OCI-LY7 (cell line): Measurements from ENCODE around the gene SPPL3. TPM values are rescaled to one million over a fixed set of nuclear protein-coding genes. Genes with fewer than 3 reads are reported as not detected.

Source experiments
- BruUV-seq: library from RNA; stranded (reverse); fragments of 400-500 nt; replicated peaks from 2 replicates; lab custom pipeline; 2021; lab: Mats Ljungman, UMichigan
- CTCF ChIA-PET: fragments of 300-600 bp; sonication (Branson Sonifier 250); formaldehyde crosslinking; loops from one replicate; lab custom pipeline; 2022; ENCODE audit warnings: antibody characterized with exemption; ENCODE audit not compliant: unreplicated experiment; lab: Charles Lee
- POLR2A ChIA-PET: fragments of 300-600 bp; sonication (Branson Sonifier 250); formaldehyde crosslinking; loops from one replicate; lab custom pipeline; 2022; ENCODE audit warnings: antibody characterized with exemption; lab: Charles Lee
- DNase-seq: peaks from one replicate; pipeline ENCODE4 v3.0.0-alpha.2; 2015; ENCODE audit warnings: low spot score
- H2AFZ ChIP-seq: fragments of 200-600 bp; sonication (generic), shearing (Covaris generic); 2 replicates; pipeline ENCODE4 v1.6.1; 2014; ENCODE audit warnings: mild to moderate bottlenecking, antibody characterized with exemption, low read length, moderate library complexity
- H3K27ac ChIP-seq: fragments of 200-600 bp; sonication (generic); 2 replicates; pipeline ENCODE4 v1.5.1; 2014; ENCODE audit warnings: mixed run types, low read depth, mild to moderate bottlenecking, moderate library complexity, low read length, inconsistent platforms; ENCODE audit not compliant: poor library complexity, severe bottlenecking
- H3K36me3 ChIP-seq: fragments of 200-600 bp; sonication (generic); 2 replicates; pipeline ENCODE4 v1.6.1; 2014; ENCODE audit warnings: mild to moderate bottlenecking, antibody characterized with exemption, low read length, moderate library complexity, mixed read lengths; ENCODE audit not compliant: insufficient read depth
- H3K4me1 ChIP-seq: fragments of 200-600 bp; sonication (generic); 2 replicates; pipeline ENCODE4 v1.5.1; 2014; ENCODE audit warnings: mild to moderate bottlenecking, low read length; ENCODE audit not compliant: insufficient read depth, poor library complexity, severe bottlenecking
- H3K4me2 ChIP-seq: fragments of 200-600 bp; sonication (generic); 2 replicates; pipeline ENCODE4 v1.6.1; 2014; ENCODE audit warnings: mild to moderate bottlenecking, low read length
- H3K4me3 ChIP-seq: fragments of 200-600 bp; sonication (generic); 2 replicates; pipeline ENCODE4 v1.5.1; 2014; ENCODE audit warnings: mild to moderate bottlenecking, low read depth, low read length; ENCODE audit not compliant: poor library complexity, severe bottlenecking
- H3K79me2 ChIP-seq: fragments of 200-600 bp; sonication (generic); 2 replicates; pipeline ENCODE4 v1.6.1; 2016; ENCODE audit warnings: low read depth, mild to moderate bottlenecking, low read length, moderate library complexity, mixed read lengths; ENCODE audit not compliant: insufficient read depth
- H3K9me2 ChIP-seq: fragments of 200-600 bp; sonication (generic); 2 replicates; pipeline ENCODE4 v1.6.1; 2016; ENCODE audit warnings: mild to moderate bottlenecking, low read length, mixed read lengths; ENCODE audit not compliant: insufficient read depth
- H3K9me3 ChIP-seq: fragments of 200-600 bp; sonication (generic); 2 replicates; pipeline ENCODE4 v1.6.1; 2014; ENCODE audit warnings: mild to moderate bottlenecking, mixed run types, low read length, mixed read lengths
- H4K20me1 ChIP-seq: fragments of 200-600 bp; sonication (generic); 2 replicates; pipeline ENCODE4 v1.6.1; 2014; ENCODE audit warnings: mild to moderate bottlenecking, antibody characterized with exemption, low read length, moderate library complexity, mixed read lengths; ENCODE audit not compliant: insufficient read depth
- CTCF ChIP-seq: fragments of 200-600 bp; sonication (generic); conservative IDR thresholded peaks from 2 replicates; pipeline ENCODE4 v1.5.1; 2014; ENCODE audit warnings: mild to moderate bottlenecking, antibody characterized with exemption, low read length, moderate library complexity, mixed read lengths
- EZH2phosphoT487 ChIP-seq: fragments of 200-600 bp; sonication (generic); IDR thresholded peaks from 2 replicates; pipeline ENCODE4 v1.6.1; 2018; ENCODE audit warnings: low read depth, borderline replicate concordance, mild to moderate bottlenecking, mixed run types, antibody characterized with exemption, low read length, moderate library complexity, mixed read lengths
- intact Hi-C: fragments of 100-400 bp; cut with micrococcal nuclease; formaldehyde crosslinking; loops from one replicate; pipeline ENCODE4 v1.10.0; 2022; ENCODE audit not compliant: unreplicated experiment
- total RNA-seq, 2 experiments: library from RNA; depleted of rRNA in 1 of 2; stranded (reverse); fragments of >200 nt in 1 of 2; shearing (Covaris generic) in 1 of 2; gene quantifications; 2 replicates each; pipeline ENCODE4 v1.2.3, GENCODE V29; 2014 to 2022

SPPL3 gene
- total RNA-seq, 2 experiments from 2014 or later: 8.6 to 36.6 TPM

- no peak for DNase-seq
- Histone ChIP-seq H3K9me3 (no peaks in the 10 kb centered on the region), H3K36me3 (peaks cover 23% of the 10 kb centered on the region; the same call in 1 of the 2 replicates), H3K79me2 (no peaks in the 10 kb centered on the region), H3K4me2 (no peak overlapping the region), H3K4me1 (peaks cover 22% of the 10 kb centered on the region), H2AFZ (no peak overlapping the region), H3K4me3 (no peak overlapping the region), H3K27ac (no peak overlapping the region), H4K20me1 (no peaks in the 10 kb centered on the region), H3K9me2 (no peaks in the 10 kb centered on the region)
- ChIA-PET POLR2A (interaction anchor here (0.7 kb wide), 1 partner anchor 15 kb away, joined by 3 read pairs; no protein-coding TSS in a partner anchor), CTCF (interaction anchor here (1.1 kb wide), 1 partner anchor 21 kb away, joined by 3 read pairs; no protein-coding TSS in a partner anchor)
- intact Hi-C loops: no loop called here
- no TSS peak for BruUV-seq
- TF ChIP-seq EZH2phosphoT487 (no peak), CTCF (no peak)
Measured at GRCh38 chr12:120774169-120774916, 129.8 kb downstream of the SPPL3 start.

- H3K27ac ChIP-seq: no peak overlapping the region
- intact Hi-C loops: no loop called here
- H3K9me2 ChIP-seq: no peaks in the 10 kb centered on the region
- peaks cover 49% of the 10 kb centered on the region for H3K4me1 ChIP-seq
- CTCF ChIA-PET: no interaction called here
- no peaks in the 10 kb centered on the region for H3K9me3 ChIP-seq
- H2AFZ ChIP-seq: no peak overlapping the region
- DNase-seq: no peak
- POLR2A ChIA-PET: interaction anchor here (0.6 to 1.0 kb wide), 2 partner anchors 15 to 40 kb away, joined by 3 to 4 read pairs; no protein-coding TSS in a partner anchor
- no peaks in the 10 kb centered on the region for H3K79me2 ChIP-seq
- no peak for TF ChIP-seq EZH2phosphoT487
- no peak for TF ChIP-seq CTCF
- BruUV-seq: no TSS peak
- no peak overlapping the region for H3K4me2 ChIP-seq
- no peaks in the 10 kb centered on the region for H4K20me1 ChIP-seq
- peaks cover 37% of the 10 kb centered on the region for H3K36me3 ChIP-seq
- H3K4me3 ChIP-seq: no peak overlapping the region
Measured at GRCh38 chr12:120771097-120771496, 133.1 kb downstream of the SPPL3 start.
